HL-60 (cell line): Measurements from ENCODE around the gene KCNJ6.

Experiments used
- GABPA ChIP-seq: IDR thresholded peaks from 2 replicates; pipeline ENCODE4 v1.6.1; 2012; ENCODE audit warnings: low read depth
- POLR2AphosphoS5 ChIP-seq: IDR thresholded peaks from 2 replicates; pipeline ENCODE4 v1.6.1; 2012; ENCODE audit warnings: low read depth
- SPI1 ChIP-seq: IDR thresholded peaks from 2 replicates; pipeline ENCODE4 v1.6.1; 2012; ENCODE audit warnings: low read depth, mild to moderate bottlenecking, borderline replicate concordance
- TF ChIP-seq, protein P1 (sequence below): IDR thresholded peaks from one replicate; pipeline ENCODE4 v1.5.1; 2011; ENCODE audit warnings: low read length, control low read depth, inconsistent platforms; ENCODE audit not compliant: insufficient read depth
- TF ChIP-seq, protein P2 (sequence below): IDR thresholded peaks from 2 replicates; pipeline ENCODE4 v1.6.1; 2012; ENCODE audit warnings: low read depth; ENCODE audit not compliant: insufficient replicate concordance

DNA sequence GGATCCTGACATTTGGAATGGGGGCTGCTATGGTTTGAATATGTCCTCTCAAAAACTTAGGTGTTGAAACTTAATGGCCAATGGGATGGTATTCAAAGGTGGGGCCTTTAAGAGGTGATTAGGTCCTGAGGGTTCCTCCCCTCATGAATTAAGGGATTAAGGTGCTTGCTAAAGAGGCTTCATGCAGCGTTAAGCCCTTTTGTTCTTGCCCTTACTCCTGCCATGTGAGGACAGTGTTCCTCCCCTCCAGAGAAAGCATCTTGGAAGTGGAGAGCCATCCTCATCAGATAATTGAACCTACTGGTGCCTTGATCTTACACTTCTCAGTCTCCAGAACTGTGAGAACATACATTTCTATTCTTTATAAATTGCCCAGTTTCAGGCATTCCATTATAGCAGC lies 146.6 kb downstream of the KCNJ6 start:
- TF ChIP-seq, protein P1, sequence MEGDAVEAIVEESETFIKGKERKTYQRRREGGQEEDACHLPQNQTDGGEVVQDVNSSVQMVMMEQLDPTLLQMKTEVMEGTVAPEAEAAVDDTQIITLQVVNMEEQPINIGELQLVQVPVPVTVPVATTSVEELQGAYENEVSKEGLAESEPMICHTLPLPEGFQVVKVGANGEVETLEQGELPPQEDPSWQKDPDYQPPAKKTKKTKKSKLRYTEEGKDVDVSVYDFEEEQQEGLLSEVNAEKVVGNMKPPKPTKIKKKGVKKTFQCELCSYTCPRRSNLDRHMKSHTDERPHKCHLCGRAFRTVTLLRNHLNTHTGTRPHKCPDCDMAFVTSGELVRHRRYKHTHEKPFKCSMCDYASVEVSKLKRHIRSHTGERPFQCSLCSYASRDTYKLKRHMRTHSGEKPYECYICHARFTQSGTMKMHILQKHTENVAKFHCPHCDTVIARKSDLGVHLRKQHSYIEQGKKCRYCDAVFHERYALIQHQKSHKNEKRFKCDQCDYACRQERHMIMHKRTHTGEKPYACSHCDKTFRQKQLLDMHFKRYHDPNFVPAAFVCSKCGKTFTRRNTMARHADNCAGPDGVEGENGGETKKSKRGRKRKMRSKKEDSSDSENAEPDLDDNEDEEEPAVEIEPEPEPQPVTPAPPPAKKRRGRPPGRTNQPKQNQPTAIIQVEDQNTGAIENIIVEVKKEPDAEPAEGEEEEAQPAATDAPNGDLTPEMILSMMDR = no peak
- TF ChIP-seq GABPA (no peak), POLR2AphosphoS5 (no peak), SPI1 (no peak)
- TF ChIP-seq, protein P2, sequence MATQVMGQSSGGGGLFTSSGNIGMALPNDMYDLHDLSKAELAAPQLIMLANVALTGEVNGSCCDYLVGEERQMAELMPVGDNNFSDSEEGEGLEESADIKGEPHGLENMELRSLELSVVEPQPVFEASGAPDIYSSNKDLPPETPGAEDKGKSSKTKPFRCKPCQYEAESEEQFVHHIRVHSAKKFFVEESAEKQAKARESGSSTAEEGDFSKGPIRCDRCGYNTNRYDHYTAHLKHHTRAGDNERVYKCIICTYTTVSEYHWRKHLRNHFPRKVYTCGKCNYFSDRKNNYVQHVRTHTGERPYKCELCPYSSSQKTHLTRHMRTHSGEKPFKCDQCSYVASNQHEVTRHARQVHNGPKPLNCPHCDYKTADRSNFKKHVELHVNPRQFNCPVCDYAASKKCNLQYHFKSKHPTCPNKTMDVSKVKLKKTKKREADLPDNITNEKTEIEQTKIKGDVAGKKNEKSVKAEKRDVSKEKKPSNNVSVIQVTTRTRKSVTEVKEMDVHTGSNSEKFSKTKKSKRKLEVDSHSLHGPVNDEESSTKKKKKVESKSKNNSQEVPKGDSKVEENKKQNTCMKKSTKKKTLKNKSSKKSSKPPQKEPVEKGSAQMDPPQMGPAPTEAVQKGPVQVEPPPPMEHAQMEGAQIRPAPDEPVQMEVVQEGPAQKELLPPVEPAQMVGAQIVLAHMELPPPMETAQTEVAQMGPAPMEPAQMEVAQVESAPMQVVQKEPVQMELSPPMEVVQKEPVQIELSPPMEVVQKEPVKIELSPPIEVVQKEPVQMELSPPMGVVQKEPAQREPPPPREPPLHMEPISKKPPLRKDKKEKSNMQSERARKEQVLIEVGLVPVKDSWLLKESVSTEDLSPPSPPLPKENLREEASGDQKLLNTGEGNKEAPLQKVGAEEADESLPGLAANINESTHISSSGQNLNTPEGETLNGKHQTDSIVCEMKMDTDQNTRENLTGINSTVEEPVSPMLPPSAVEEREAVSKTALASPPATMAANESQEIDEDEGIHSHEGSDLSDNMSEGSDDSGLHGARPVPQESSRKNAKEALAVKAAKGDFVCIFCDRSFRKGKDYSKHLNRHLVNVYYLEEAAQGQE = no peak
